H1 (cell line): ENCODE measurements around the gene KIR2DL4. TPM values are rescaled to one million over a fixed set of nuclear protein-coding genes. Genes with fewer than 3 reads are reported as not detected.

Experiments used
- CTCF ChIA-PET: fragments of 300-600 bp; sonication (Branson Sonifier 250); formaldehyde crosslinking; loops from one replicate; lab custom pipeline; 2021; ENCODE audit not compliant: partially characterized antibody; lab: Charles Lee
- POLR2A ChIA-PET: fragments of 300-600 bp; sonication (Branson Sonifier 250); formaldehyde crosslinking; loops from one replicate; lab custom pipeline; 2021; ENCODE audit warnings: inconsistent platforms; ENCODE audit not compliant: partially characterized antibody; lab: Charles Lee
- DNase-seq, 2 experiments: peaks; one replicate each; pipeline versions ENCODE4 v3.0.0 to v3.0.0-alpha.2; 2010 to 2022; ENCODE audit warnings: low spot score in 2 of 2, low read depth in 1 of 2, mixed read lengths in 1 of 2
- FAIRE-seq: peaks from 2 replicates; lab custom pipeline; 2011; peaks lifted over from hg19 to GRCh38; lab: Jason Lieb, UNC
- H2AFZ ChIP-seq: 2 replicates; pipeline ENCODE4 v1.8.1; 2012; ENCODE audit warnings: low read length, inconsistent platforms
- H2AK5ac ChIP-seq: 2 replicates; pipeline ENCODE4 v1.6.1; 2013; ENCODE audit warnings: low read depth, low read length
- H2BK120ac ChIP-seq: replicated peaks from 2 replicates; pipeline ENCODE3; 2013; ENCODE audit warnings: low read depth, low read length, inconsistent platforms
- H2BK12ac ChIP-seq: 2 replicates; pipeline ENCODE4 v1.6.1; 2013; ENCODE audit warnings: low read depth, low read length
- H2BK15ac ChIP-seq: 2 replicates; pipeline ENCODE4 v1.6.1; 2013; ENCODE audit warnings: low read length
- H2BK20ac ChIP-seq: 2 replicates; pipeline ENCODE4 v1.6.1; 2013; ENCODE audit warnings: low read length
- H2BK5ac ChIP-seq: 2 replicates; pipeline ENCODE4 v1.6.1; 2013; ENCODE audit warnings: low read depth, low read length
- H3K14ac ChIP-seq: 2 replicates; pipeline ENCODE4 v1.6.1; 2013; ENCODE audit warnings: inconsistent platforms; ENCODE audit not compliant: insufficient read length
- H3K18ac ChIP-seq: 2 replicates; pipeline ENCODE4 v1.6.1; 2013; ENCODE audit warnings: low read length; ENCODE audit errors: extremely low read depth
- H3K23ac ChIP-seq: 2 replicates; pipeline ENCODE4 v1.6.1; 2013; ENCODE audit warnings: inconsistent platforms; ENCODE audit not compliant: insufficient read length
- H3K23me2 ChIP-seq: 2 replicates; pipeline ENCODE4 v1.6.1; 2013; ENCODE audit warnings: low read depth, low read length
- H3K27ac ChIP-seq: 2 replicates; pipeline ENCODE4 v1.6.1; 2011; ENCODE audit warnings: low read depth, low read length, inconsistent platforms
- H3K27me3 ChIP-seq, 4 experiments: replicated peaks in 1 of 4; 1 replicate in 1 of 4; 2 replicates in 3 of 4; pipeline versions ENCODE4 v1.6.1 to v1.8.1; 2011 to 2013; ENCODE audit warnings: low read length in 3 of 4, mild to moderate bottlenecking in 3 of 4, inconsistent platforms in 2 of 4, mixed read lengths in 2 of 4, moderate library complexity in 1 of 4; ENCODE audit not compliant: control insufficient read depth in 3 of 4, insufficient read depth in 3 of 4; ENCODE audit errors: extremely low read depth in 1 of 4
- H3K36me3 ChIP-seq, 4 experiments: 2 replicates each; pipeline versions ENCODE4 v1.6.1 to v1.8.1; 2011 to 2013; ENCODE audit warnings: mild to moderate bottlenecking in 4 of 4, low read length in 3 of 4, moderate library complexity in 2 of 4, control low read depth in 1 of 4, inconsistent platforms in 1 of 4; ENCODE audit not compliant: insufficient read depth in 4 of 4, control insufficient read depth in 2 of 4
- H3K4ac ChIP-seq: replicated peaks from 2 replicates; pipeline ENCODE3; 2013; ENCODE audit warnings: low read length, low read depth, mixed read lengths, inconsistent platforms; ENCODE audit not compliant: insufficient read length
- H3K4me1 ChIP-seq, 4 experiments: replicated peaks in 1 of 4; 1 replicate in 1 of 4; 2 replicates in 3 of 4; pipeline versions ENCODE4 v1.6.1 to v1.8.1; 2011 to 2013; ENCODE audit warnings: low read length in 3 of 4, inconsistent platforms in 2 of 4, mixed read lengths in 1 of 4; ENCODE audit not compliant: insufficient read depth in 4 of 4, control insufficient read depth in 3 of 4
- H3K4me2 ChIP-seq, 2 experiments: 2 replicates each; pipeline versions ENCODE4 v1.6.1 to v1.8.1; 2011 to 2013; ENCODE audit warnings: low read depth in 2 of 2, low read length in 2 of 2, control low read depth in 1 of 2, inconsistent platforms in 1 of 2, mild to moderate bottlenecking in 1 of 2; ENCODE audit not compliant: insufficient read depth in 1 of 2
- H3K4me3 ChIP-seq, 4 experiments: fragments of 200-600, 300-600 bp in 1 of 4; sonication (generic), shearing (Covaris generic), sonication (Bioruptor Twin) in 1 of 4; 2 replicates each; pipeline versions ENCODE4 v1.5.1 to v1.8.1; 2011 to 2016; ENCODE audit warnings: low read length in 4 of 4, low read depth in 3 of 4, control low read depth in 2 of 4, inconsistent platforms in 2 of 4, mild to moderate bottlenecking in 2 of 4, mixed read lengths in 1 of 4, moderate library complexity in 1 of 4; ENCODE audit not compliant: insufficient read depth in 2 of 4; ENCODE audit errors: extremely low read depth in 1 of 4
- H3K56ac ChIP-seq: replicated peaks from 2 replicates; pipeline ENCODE3; 2013; ENCODE audit warnings: low read depth, mild to moderate bottlenecking, mixed read lengths, low read length, inconsistent platforms; ENCODE audit not compliant: insufficient read length
- H3K79me1 ChIP-seq: 2 replicates; pipeline ENCODE4 v1.6.1; 2013; ENCODE audit warnings: low read depth, low read length, control low read depth
- H3K79me2 ChIP-seq, 2 experiments: 2 replicates each; pipeline versions ENCODE4 v1.6.1 to v1.8.1; 2012 to 2013; ENCODE audit warnings: low read length in 2 of 2, mild to moderate bottlenecking in 2 of 2, inconsistent platforms in 1 of 2; ENCODE audit not compliant: insufficient read depth in 2 of 2, control insufficient read depth in 1 of 2
- H3K9ac ChIP-seq, 4 experiments: replicated peaks in 1 of 4; 1 replicate in 1 of 4; 2 replicates in 3 of 4; pipeline versions ENCODE4 v1.6.1 to v1.8.1; 2011 to 2013; ENCODE audit warnings: low read depth in 3 of 4, low read length in 3 of 4, control low read depth in 2 of 4, mild to moderate bottlenecking in 2 of 4, moderate library complexity in 2 of 4, inconsistent platforms in 1 of 4; ENCODE audit errors: extremely low read depth in 1 of 4
- H3K9me3 ChIP-seq, 2 experiments: 2 replicates each; pipeline versions ENCODE4 v1.6.1 to v1.8.1; 2012 to 2013; ENCODE audit warnings: mild to moderate bottlenecking in 2 of 2, moderate library complexity in 2 of 2, control low read depth in 1 of 2, inconsistent platforms in 1 of 2, low read depth in 1 of 2, low read length in 1 of 2, mixed read lengths in 1 of 2; ENCODE audit not compliant: insufficient read depth in 2 of 2
- H4K20me1 ChIP-seq, 2 experiments: replicated peaks in 1 of 2; 2 replicates each; pipeline versions ENCODE3 to v1.8.1; 2011 to 2013; ENCODE audit warnings: inconsistent platforms in 2 of 2, low read length in 2 of 2, mild to moderate bottlenecking in 1 of 2; ENCODE audit not compliant: insufficient read depth in 2 of 2, control insufficient read depth in 1 of 2
- H4K5ac ChIP-seq: 2 replicates; pipeline ENCODE4 v1.6.1; 2013; ENCODE audit warnings: low read length, low read depth, mixed read lengths, inconsistent platforms; ENCODE audit not compliant: insufficient read length
- H4K8ac ChIP-seq: 2 replicates; pipeline ENCODE4 v1.8.0; 2013; ENCODE audit warnings: mild to moderate bottlenecking, moderate library complexity, low read length, inconsistent platforms; ENCODE audit not compliant: insufficient read depth; ENCODE audit errors: extremely low read depth
- H4K91ac ChIP-seq: replicated peaks from 2 replicates; pipeline ENCODE3; 2013; ENCODE audit warnings: low read length, mixed read lengths, inconsistent platforms; ENCODE audit not compliant: insufficient read length
- CEBPB ChIP-seq: IDR thresholded peaks from 2 replicates; pipeline ENCODE4 v1.6.1; 2012; ENCODE audit warnings: low read depth, low read length
- CTBP2 ChIP-seq: IDR thresholded peaks from 2 replicates; pipeline ENCODE4 v1.7.0; 2011; ENCODE audit warnings: borderline replicate concordance, mild to moderate bottlenecking, moderate library complexity, mixed read lengths, low read length; ENCODE audit not compliant: insufficient read depth, insufficient read length
- EGR1 ChIP-seq: IDR thresholded peaks from 2 replicates; pipeline ENCODE4 v1.6.1; 2011; ENCODE audit warnings: low read depth, low read length, borderline replicate concordance
- GTF2F1 ChIP-seq: IDR thresholded peaks from 2 replicates; pipeline ENCODE4 v1.6.1; 2012; ENCODE audit warnings: low read depth, low read length, improper control_type of control experiment, borderline replicate concordance
- MAFK ChIP-seq: IDR thresholded peaks from 2 replicates; pipeline ENCODE4 v1.6.1; 2012; ENCODE audit warnings: low read depth, mild to moderate bottlenecking, improper control_type of control experiment, low read length
- NANOG ChIP-seq: IDR thresholded peaks from 2 replicates; pipeline ENCODE4 v1.6.1; 2011; ENCODE audit warnings: low read length, low read depth, mild to moderate bottlenecking, inconsistent platforms; ENCODE audit not compliant: insufficient read depth, poor library complexity, severe bottlenecking
- POLR2A ChIP-seq, 2 experiments: IDR thresholded peaks; 1 replicate in 1 of 2; 2 replicates in 1 of 2; pipeline ENCODE4 v1.6.1; 2011; ENCODE audit warnings: low read depth in 2 of 2, low read length in 2 of 2, mild to moderate bottlenecking in 2 of 2; ENCODE audit errors: control extremely low read depth in 1 of 2
- SIRT6 ChIP-seq: IDR thresholded peaks from one replicate; pipeline ENCODE4 v1.7.1; 2012; ENCODE audit warnings: low read length, inconsistent platforms
- SIX5 ChIP-seq: IDR thresholded peaks from 2 replicates; pipeline ENCODE4 v1.6.1; 2011; ENCODE audit warnings: mild to moderate bottlenecking, low read depth, low read length
- SP2 ChIP-seq: IDR thresholded peaks from 2 replicates; pipeline ENCODE4 v1.6.1; 2012; ENCODE audit warnings: mild to moderate bottlenecking, low read length, inconsistent platforms
- SUZ12 ChIP-seq: fragments of 200-600 bp; sonication (generic); IDR thresholded peaks from 2 replicates; pipeline ENCODE4 v1.6.1; 2012; ENCODE audit warnings: mild to moderate bottlenecking, inconsistent platforms, low read length, moderate library complexity, mixed read lengths
- TAF1 ChIP-seq: IDR thresholded peaks from 2 replicates; pipeline ENCODE4 v1.6.1; 2011; ENCODE audit warnings: mild to moderate bottlenecking, low read depth, low read length
- TAF7 ChIP-seq: optimal IDR thresholded peaks from 2 replicates; pipeline ENCODE3; 2011; ENCODE audit warnings: low read depth, mild to moderate bottlenecking, inconsistent platforms, low read length, moderate library complexity, borderline replicate concordance
- ZNF274 ChIP-seq: IDR thresholded peaks from 2 replicates; pipeline ENCODE4 v1.7.0; 2012; ENCODE audit warnings: low read length, borderline replicate concordance; ENCODE audit errors: extremely low read depth
- WGBS, 2 experiments: shearing (Covaris generic) in 1 of 2; methylation state at CpG; one replicate each; pipeline versions ENCODE4 v1.1.6 to v1.1.7; 2013 to 2015; ENCODE audit warnings: low lambda C conversion rate in 2 of 2, mixed read lengths in 2 of 2, inconsistent platforms in 1 of 2, low coverage in 1 of 2, missing lambda C conversion rate in 1 of 2; ENCODE audit not compliant: insufficient replicate concordance in 2 of 2, insufficient coverage in 1 of 2, insufficient read length in 1 of 2; ENCODE audit errors: extremely low coverage in 1 of 2, missing lambda C conversion rate in 1 of 2; 5-methylcytosine and 5-hydroxymethylcytosine counted together
- polyA plus RNA-seq, 7 experiments: library from polyadenylated mRNA; depleted of rRNA in 3 of 7; stranded (reverse) in 5 of 7; unstranded in 2 of 7; fragments of >200 nt in 5 of 7; fragments of 200-250 nt in 2 of 7; gene quantifications; 1 replicate in 5 of 7; 2 replicates in 1 of 7; 4 replicates in 1 of 7; pipeline versions ENCODE4 v1.2.1 to v1.2.3, GENCODE V29; 2011 to 2013; ENCODE audit warnings: missing spikeins in 2 of 7, mixed read lengths in 2 of 7
- total RNA-seq: library from RNA; stranded (reverse); fragmentation: NEBNext Ultra II Directional; extraction: Animal tissue kit (Norgen Biotek cat#: 25700); gene quantifications from 2 replicates; pipeline ENCODE4 v1.2.1, GENCODE V29; 2021
- TF ChIP-seq, protein P1 (sequence below): IDR thresholded peaks from 2 replicates; pipeline ENCODE4 v1.6.1; 2012; ENCODE audit warnings: inconsistent platforms

Gene KIR2DL4
- total and polyA plus RNA-seq, 2 of the 8 experiments (the other 6 are each of a cell fraction or from before 2014, with no cell fraction given), result not detected

DNA sequence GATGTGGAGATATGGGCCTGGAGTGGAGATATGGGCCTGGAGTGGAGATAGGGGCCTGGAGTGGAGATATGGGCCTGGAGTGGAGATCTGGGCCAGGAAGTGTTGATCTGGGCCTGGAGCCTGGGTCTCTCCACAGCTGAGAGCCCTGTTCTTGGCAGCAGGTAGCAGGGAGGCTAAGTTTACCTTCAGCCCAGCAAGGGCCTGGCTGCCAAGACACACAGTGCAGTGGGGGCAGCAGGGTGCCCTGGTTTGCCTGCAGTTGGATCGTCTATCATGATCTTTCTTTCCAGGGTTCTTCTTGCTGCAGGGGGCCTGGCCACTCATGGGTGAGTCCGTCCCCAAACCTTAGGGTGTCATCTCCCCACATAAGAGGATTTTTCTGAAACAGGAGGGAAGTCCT is 47.5 kb downstream of the KIR2DL4 start:
- WGBS, 2 experiments, result 67% methylated on average over 2 of the region's 2 CpGs; no CpG with 5 or more reads in 1 of the 2 experiments
- Histone ChIP-seq H3K18ac (no peak overlapping the region), H3K79me1 (no peaks in the 10 kb centered on the region), H4K20me1 (no peaks in the 10 kb centered on the region), H2BK12ac (no peak overlapping the region), H3K9me3 (peaks cover 59 to 75% of the 10 kb centered on the region in 2 experiments), H2BK5ac (no peak overlapping the region), H3K23me2 (no peaks in the 10 kb centered on the region), H3K4me2 (no peak overlapping the region), H4K5ac (no peak overlapping the region), H4K8ac (no peak overlapping the region), H3K36me3 (no peaks in the 10 kb centered on the region), H3K4me1 (no peaks in the 10 kb centered on the region), H3K14ac (no peak overlapping the region), H3K56ac (no peak overlapping the region), H2AK5ac (no peak overlapping the region), H3K79me2 (no peaks in the 10 kb centered on the region), H2AFZ (no peak overlapping the region), H2BK15ac (no peak overlapping the region), H2BK20ac (no peak overlapping the region), H3K27me3 (no peaks in the 10 kb centered on the region), H2BK120ac (no peak overlapping the region), H3K9ac (no peak overlapping the region), H3K23ac (no peak overlapping the region), H3K27ac (no peak overlapping the region), H3K4ac (no peak overlapping the region), H3K4me3 (no peak overlapping the region), H4K91ac (no peak overlapping the region)
- TF ChIP-seq GTF2F1 (no peak), SUZ12 (no peak), SIX5 (no peak), TAF1 (no peak), CEBPB (no peak), POLR2A (IDR thresholded peaks at IDR 0.05; ENCODE audit: control extremely low read depth in 1 of 2, low read depth in 2 of 2, low read length in 2 of 2) (no peak), NANOG (no peak), CTBP2 (no peak), ZNF274 (no peak), SP2 (no peak), TAF7 (no peak), EGR1 (no peak), MAFK (no peak), SIRT6 (no peak)
- TF ChIP-seq, protein P1, sequence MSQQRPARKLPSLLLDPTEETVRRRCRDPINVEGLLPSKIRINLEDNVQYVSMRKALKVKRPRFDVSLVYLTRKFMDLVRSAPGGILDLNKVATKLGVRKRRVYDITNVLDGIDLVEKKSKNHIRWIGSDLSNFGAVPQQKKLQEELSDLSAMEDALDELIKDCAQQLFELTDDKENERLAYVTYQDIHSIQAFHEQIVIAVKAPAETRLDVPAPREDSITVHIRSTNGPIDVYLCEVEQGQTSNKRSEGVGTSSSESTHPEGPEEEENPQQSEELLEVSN, result no peak
- ChIA-PET POLR2A (no interaction called here), CTCF (no interaction called here)
- no peak for DNase-seq
- FAIRE-seq, result no peak
